Fibroblast of the conjunctiva (primary cell): ENCODE measurements around the gene SLC45A2.

Source experiments
- DNase-seq: peaks from one replicate; pipeline ENCODE4 v3.0.0-alpha.2; 2010; ENCODE audit warnings: low read depth

Gene SLC45A2

DNA sequence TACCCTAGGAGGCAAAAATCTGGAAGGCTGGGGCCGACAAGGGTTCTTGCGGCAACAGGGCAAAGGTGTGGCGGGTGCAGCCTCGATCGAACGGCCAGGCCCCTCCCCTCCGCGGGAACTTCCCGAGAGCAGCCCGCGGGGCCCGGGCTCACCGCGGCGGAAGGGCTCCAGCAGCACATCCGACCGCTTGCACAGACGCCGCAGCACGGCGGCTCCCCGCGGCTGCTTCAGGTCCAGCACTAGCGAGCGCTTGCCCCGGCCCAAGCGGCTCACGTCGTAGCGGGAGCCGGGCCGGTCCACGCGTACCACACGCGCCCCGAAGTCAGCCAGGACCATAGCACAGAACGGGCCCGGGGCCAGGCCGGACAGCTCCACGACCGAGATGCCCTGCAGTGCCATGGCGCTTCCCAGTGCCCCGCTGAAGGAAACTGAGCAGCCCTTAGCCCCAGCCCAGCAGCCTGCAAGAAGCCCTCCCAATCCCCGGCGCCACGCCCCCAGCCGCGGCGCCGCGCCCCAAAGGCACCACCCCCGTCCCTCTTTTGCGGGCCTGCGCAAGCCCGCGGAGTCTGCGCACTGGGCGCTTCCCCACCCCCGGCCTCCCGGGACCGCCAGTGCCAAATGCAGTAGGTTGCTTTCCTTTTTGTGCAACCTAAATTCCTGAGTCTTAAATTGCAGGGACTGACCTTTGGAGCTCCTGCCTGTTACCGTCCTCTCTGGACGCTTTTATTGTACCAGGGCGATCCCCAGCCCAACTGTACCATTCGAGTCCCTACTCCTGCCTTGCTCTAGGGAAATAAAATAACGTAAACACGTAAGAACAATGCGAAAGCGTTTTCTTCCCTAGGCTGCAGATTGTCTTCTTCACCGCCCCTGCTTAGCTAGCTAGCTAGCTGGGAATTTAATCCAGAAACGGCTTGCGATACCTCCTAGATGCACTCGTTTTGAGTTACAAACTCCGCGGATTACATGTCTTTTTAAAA lies 23.4 kb upstream of the SLC45A2 start, which contains the start of gene AMACR:
TSS of gene AMACR (minus strand) at position 430 of the 980 bp plus-strand sequence. CDS start at position 399, 31 bp downstream.
- DNase-seq = peak; percentile 91

GRCh38 chr5:34007201-34007620 lies 22.7 kb upstream of the SLC45A2 start:
- DNase-seq = no peak

- DNase-seq = no peak
These were observed 21.2 kb upstream of the SLC45A2 start for GRCh38 chr5:34005681-34006080.

DNA sequence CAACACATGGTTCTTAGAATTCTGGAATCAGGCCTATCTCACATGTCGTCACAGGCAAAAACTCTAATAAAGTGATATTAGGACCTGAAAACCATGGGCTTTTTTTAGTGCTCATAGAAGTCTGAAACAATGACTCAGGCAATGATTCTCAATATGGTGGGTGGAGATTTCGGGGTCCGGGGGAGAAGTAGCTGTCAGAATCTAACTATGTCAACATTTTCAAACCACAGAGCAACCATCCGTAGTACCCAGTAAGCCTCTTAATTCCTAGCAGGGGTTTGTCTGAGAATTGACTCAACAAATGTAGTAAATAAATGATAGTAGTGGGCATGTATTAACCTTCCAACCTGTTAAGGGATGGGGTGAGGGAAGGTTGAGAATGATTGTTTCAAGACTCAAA lies 20.7 kb upstream of the SLC45A2 start:
- no peak for DNase-seq

- no peak for DNase-seq
These were observed 19.4 kb upstream of the SLC45A2 start for GRCh38 chr5:34003941-34004340.

DNA sequence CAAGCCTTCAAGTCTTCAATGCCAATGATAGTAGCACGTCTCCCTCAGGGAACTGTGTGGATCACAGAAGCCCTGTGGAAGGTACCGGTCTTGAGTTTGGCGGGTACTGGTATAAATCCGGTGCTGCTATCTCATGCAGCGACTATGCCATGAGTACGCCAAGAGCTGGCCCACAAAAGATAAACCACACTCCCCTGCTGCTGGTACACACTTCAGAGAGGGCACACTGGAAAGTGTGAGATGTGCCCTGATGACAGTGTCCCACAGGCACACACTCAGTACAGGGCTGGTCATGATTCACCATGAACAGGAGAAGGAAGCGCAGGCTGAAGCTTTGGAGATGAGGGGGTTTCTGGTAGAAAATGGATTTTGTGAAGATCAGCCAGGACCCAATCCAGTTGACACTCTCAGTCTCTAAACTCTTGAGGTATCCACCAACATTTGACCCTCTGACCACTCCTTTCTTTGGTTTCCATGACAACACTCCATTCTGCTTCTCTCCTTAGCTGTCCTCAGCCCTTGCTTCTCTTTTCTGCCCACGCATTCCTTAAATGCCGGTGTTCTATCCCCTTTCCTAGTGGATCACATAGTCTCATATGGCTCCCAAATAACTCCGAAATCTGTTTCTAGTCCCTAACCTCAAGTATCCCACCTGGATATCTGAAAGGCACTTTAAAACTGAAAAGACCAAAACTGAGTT lies 18.3 kb upstream of the SLC45A2 start:
- no peak for DNase-seq

DNA sequence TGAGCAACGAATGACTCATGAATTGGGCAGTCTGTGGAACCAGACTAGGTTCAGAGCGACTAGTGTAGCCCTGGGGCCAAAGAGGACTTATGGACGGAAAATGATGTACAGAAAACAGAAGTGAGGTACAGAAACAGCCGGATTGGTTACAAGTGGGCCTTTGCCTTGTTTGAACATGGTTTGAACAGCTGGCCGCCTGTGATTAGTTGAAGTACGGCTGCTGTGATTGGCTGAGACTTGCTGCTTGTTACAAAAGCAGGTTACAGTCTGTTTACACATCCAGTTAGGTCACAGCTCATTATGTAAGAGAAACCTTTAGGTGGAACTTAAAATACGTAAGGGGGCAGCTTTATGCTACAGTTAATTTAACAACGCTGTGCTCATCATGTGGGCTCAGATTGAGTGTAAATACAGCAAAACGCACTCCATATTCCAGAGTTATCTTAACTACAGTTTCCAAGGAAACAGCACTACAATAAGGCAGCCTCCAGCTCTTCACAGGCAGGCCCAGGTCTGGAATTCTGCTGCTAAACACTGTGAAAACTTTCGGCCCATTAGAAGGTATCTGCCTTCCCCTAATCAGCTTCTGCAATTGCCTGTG lies 16.8 kb upstream of the SLC45A2 start:
- no peak for DNase-seq

- no peak for DNase-seq
These were observed 15.5 kb upstream of the SLC45A2 start for GRCh38 chr5:33999978-34000377.

GRCh38 chr5:33997331-33997983 lies 13.0 kb upstream of the SLC45A2 start:
- peak; percentile 85 for DNase-seq

DNA sequence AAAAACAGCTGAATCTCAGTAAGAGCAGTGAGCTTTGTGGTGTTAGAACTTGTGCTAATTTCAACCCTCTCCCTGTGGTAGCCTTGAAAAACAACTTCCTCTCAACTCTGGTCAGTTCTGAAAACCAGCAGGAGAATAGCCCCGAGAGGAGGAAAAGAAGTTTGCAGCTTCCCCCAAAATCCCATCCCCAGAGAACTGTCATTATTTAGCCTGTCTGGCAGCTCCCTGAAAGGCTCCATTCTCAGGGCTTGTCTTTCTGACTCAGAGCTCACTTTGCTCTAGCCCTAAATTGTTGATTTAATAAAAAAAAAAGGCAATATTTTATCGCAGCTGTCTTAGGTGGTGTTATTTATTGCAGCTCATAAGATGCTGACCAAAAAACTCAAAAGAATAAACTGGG lies 11.4 kb upstream of the SLC45A2 start:
- no peak for DNase-seq

DNA sequence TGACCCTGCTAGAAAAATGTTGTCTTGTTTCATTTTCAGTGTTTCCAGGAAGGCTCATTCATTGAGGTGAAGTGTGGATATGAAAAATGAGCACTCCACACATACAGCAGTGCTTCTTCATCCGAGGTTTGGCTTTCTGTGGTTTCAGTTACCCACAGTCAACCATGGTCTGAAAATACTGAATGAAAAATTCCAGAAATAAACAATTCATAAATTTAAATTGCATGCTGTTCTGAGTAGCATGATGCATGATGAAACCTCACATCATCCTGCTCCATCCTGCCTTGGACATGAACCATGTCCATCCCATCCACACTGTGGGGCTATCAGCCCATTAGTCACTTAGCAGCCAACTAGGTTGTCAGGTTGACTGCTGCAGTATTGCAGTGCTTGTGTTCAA lies 10.4 kb upstream of the SLC45A2 start:
- peak; percentile 51 for DNase-seq

DNA sequence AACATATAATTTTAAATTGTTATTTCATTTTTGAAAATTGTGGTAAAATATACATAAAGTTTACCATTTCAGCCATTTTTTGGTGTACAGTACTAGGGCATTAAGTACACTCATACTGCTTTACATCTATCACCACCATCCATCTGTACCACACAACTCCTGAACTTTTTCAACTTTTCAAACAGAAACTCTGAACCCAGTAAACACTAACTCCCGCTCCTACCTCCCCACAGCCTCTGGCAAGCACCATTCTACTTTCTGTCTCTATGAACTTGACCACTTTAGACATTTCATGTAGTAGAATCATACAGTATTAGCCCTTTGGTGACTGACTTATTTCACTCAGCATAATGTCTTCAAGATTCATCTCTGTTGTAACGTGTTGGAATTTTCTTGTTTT lies 8.4 kb upstream of the SLC45A2 start:
- no peak for DNase-seq

GRCh38 chr5:33985447-33985846 lies 954 bp upstream of the SLC45A2 start:
- DNase-seq = no peak

- no peak for DNase-seq
These were observed 315 bp downstream of the SLC45A2 start for GRCh38 chr5:33984178-33984577.

DNA sequence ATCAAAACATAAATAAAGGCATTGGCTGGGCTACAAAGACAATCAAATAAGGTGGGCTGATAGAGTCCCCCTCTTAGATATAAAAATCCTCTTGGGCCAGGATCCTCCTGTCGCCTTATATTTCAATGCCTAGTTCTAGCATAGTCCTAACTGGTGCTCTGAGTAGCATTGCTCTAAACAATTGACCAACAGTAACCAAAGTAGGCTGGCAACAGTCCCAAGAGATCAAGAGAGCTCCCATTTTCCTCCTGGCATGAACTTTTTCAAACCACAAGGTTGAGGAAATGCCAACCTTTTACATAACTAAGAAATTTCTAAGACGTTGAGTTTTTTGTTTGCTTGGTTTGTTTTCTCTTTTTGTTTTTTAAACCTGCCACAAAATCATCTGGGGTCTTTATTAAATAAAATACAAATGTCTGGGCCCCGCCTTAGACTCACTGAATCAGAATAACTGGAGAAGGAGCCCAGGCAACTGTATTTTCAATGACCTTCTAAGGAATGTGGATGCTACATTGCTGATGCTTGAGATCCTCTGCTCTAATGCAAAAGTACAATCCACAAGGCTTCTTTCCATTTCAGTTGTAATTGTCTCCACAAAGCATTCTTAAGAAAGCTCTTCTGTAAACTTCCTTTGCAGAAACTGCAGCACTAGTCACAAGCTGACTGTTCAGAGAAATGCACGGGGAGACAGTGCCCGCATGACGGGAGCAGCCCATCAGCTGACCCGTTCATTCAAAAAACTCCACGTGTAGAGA lies 2.9 kb downstream of the SLC45A2 start:
- no peak for DNase-seq

DNA sequence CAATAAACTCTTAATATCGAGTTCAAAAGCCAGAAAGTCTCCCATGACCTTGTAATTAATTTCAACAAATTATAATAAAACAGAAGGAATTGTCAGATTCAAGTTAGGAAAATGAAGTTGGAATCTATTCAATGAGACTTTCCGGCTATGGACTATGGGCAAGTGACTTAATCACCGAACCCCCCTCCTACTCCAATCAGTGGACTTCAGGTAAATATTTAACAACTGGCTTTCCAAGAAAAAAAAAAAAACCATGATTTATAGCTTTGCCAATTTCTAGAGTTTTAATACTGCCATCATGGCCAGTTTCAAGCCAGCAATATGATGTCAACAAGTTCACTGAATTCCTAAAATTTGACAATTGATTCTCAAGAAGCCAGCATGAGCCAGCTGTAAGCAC lies 4.5 kb downstream of the SLC45A2 start:
- no peak for DNase-seq

GRCh38 chr5:33978306-33978705 lies 6.2 kb downstream of the SLC45A2 start:
- no peak for DNase-seq

DNA sequence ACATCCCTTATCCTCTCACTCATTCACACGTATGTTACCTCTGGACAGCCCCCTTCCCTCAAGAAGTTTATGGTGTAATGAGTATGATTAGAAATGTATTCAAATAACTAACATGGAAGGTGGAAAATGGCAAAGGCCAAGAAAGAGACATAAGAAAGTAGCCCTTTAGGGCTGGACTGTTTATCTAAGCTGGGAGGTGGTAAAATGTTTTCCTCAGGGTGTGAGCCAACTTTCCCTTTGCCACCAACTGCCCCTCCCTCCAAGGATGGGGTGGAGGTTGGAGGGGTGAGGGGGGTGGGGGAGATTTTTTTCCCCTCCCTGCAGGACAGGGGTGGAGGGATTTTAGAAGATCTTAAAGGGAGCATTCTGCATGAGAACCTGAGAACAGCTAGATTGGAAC lies 8.2 kb downstream of the SLC45A2 start:
- DNase-seq = no peak

GRCh38 chr5:33975852-33976251 lies 8.6 kb downstream of the SLC45A2 start:
- no peak for DNase-seq

DNA sequence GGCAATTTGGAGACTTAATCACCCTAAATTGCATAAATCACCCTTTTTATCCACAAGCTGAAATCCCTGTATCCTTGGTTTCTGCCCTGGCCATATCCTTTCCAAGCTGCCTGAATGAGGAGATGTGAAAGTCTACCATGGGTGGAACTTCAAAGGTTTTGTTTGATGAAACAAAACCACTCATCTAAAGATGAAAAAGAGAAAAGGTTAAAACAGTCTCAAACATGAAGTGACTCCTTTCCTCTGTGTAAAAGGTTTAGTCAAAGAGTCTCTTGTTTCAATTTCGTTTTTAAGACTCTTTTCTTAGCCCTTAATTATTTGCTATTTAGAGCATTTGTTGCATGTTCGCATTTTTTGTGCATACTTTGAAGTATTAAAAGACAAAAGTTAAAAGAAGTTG lies 11.2 kb downstream of the SLC45A2 start:
- DNase-seq = no peak
